ENCODE results near the gene EDDM3A.

The EDDM3A gene

DNA sequence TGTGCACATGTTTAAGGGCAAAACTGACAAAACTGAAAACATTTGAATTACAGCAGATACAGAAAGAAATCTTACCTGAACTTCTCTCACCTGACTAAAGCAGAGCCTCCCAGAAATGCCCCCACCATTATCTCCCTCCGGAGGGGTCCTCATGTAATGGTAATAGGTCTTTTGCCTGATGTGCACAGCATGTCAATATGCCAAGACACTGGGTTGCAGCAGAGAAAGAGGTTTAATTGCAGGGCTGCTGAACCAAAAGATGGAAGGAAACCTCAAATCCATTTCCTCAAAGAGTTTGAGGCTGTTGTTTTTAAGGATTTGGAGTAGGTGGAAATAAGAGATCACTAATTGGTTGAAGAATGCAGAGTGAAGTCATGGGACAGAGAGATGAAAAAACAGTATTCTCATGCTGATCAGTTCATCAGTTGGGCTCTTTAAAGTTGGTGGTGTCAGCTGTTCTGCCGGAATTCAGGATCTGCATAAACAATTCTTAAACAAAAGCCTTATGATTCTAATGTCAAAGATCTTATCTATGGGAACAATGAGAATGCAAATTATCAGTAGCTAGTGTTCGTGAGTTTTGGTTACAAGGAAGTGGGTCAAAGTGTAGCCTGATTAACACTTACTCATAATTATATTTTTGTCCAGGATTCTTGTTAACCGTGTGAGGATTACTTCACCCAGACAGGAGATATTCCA is 38.9 kb upstream of the EDDM3A start:
- TF ChIP-seq, protein P1, sequence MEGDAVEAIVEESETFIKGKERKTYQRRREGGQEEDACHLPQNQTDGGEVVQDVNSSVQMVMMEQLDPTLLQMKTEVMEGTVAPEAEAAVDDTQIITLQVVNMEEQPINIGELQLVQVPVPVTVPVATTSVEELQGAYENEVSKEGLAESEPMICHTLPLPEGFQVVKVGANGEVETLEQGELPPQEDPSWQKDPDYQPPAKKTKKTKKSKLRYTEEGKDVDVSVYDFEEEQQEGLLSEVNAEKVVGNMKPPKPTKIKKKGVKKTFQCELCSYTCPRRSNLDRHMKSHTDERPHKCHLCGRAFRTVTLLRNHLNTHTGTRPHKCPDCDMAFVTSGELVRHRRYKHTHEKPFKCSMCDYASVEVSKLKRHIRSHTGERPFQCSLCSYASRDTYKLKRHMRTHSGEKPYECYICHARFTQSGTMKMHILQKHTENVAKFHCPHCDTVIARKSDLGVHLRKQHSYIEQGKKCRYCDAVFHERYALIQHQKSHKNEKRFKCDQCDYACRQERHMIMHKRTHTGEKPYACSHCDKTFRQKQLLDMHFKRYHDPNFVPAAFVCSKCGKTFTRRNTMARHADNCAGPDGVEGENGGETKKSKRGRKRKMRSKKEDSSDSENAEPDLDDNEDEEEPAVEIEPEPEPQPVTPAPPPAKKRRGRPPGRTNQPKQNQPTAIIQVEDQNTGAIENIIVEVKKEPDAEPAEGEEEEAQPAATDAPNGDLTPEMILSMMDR (conservative IDR thresholded peaks at IDR 0.05; ENCODE audit: low read depth, low read length): no peak
- no peak for DNase-seq (ENCODE audit: low read depth)

DNA sequence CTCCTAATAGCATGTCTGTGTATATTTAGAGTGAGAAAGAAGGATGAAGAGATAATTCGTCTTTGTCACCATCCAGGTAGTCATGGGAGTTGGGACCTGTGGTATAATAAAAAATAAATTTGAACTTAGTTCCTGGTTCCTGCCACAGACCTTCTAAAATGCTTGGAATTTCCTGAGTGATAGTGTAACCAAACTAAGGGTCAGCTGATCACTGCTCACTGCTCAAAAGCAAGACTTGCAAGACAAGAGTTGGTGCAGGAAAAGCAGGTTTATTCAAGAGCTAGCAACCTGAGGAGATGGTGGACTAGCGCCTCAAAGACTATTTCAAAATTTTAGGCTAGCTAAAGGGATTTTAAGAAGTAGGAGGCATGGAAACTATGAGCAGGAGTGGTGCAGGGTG is 38.1 kb upstream of the EDDM3A start:
- TF ChIP-seq, protein P1 (conservative IDR thresholded peaks at IDR 0.05; ENCODE audit: low read depth, low read length): no peak
- no peak for DNase-seq (ENCODE audit: low read depth)
- H3K4me3 ChIP-seq (ENCODE audit: low read length): no peak overlapping the region

More for the DNA sequence above, 38.9 kb upstream of the EDDM3A start:
- no peak overlapping the region for H3K4me3 ChIP-seq (ENCODE audit: low read length)

- DNase-seq (ENCODE audit: low read depth): no peak
- TF ChIP-seq, protein P1 (conservative IDR thresholded peaks at IDR 0.05; ENCODE audit: low read depth, low read length): no peak
- no peak overlapping the region for H3K4me3 ChIP-seq (ENCODE audit: low read length)
Observed at GRCh38 chr14:20711261-20711660, 34.4 kb upstream of the EDDM3A start.

GRCh38 chr14:20711685-20712084 is 34.0 kb upstream of the EDDM3A start:
- TF ChIP-seq, protein P1 (conservative IDR thresholded peaks at IDR 0.05; ENCODE audit: low read depth, low read length): no peak
- no peak for DNase-seq (ENCODE audit: low read depth)

DNA sequence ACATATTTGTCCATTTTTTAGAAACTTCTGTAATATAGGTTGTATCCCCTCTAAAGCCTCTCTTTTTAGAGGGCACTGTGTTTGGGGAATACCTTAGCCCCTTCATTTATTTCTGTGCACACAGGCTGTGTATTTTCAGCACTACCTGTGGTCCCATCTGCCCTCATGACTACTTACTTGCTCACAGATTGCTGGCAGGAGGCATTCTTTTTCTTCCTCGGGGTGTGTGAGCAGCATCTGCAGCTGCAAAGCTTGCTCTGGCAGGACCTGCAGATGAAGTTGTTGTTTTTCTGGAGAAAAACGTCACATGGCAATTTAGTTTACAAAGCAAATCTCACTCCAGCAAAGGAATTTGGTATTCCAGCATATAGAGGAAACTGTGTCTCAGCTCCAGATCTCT is 32.8 kb upstream of the EDDM3A start:
- H3K4me3 ChIP-seq (ENCODE audit: low read length): no peak overlapping the region
- TF ChIP-seq, protein P1 (conservative IDR thresholded peaks at IDR 0.05; ENCODE audit: low read depth, low read length): no peak
- DNase-seq (ENCODE audit: low read depth): no peak

More at GRCh38 chr14:20711685-20712084, 34.0 kb upstream of the EDDM3A start:
- no peak overlapping the region for H3K4me3 ChIP-seq (ENCODE audit: low read length)

- DNase-seq (ENCODE audit: low read depth): peak; percentile 63
- no peak overlapping the region for H3K4me3 ChIP-seq (ENCODE audit: low read length)
- TF ChIP-seq, protein P1 (conservative IDR thresholded peaks at IDR 0.05; ENCODE audit: low read depth, low read length): no peak
Observed at GRCh38 chr14:20714593-20715250, 31.0 kb upstream of the EDDM3A start.

DNA sequence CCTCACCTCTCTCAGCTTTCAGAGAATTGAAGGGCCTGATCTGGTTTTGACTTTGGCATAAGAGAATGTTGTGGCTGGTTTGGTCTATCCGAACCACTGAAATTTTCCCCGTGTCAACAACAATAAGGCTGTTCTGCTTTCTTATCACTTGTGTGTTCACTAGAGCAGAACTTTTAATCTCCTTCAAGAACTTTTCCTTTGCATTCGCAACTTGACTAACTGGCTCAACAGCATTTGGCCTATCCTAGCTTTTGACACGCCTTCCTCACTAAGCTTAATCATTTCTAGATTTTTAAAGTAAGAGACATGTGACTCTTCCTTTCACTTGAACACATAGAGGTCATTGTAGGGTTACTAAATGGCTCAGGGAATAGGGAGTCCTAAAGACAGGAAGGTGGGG is 25.9 kb upstream of the EDDM3A start:
- DNase-seq (ENCODE audit: low read depth): no peak
- TF ChIP-seq, protein P1 (conservative IDR thresholded peaks at IDR 0.05; ENCODE audit: low read depth, low read length): no peak

More for the DNA sequence above, 25.9 kb upstream of the EDDM3A start:
- H3K4me3 ChIP-seq (ENCODE audit: low read length): no peak overlapping the region
